Hepatocyte (in vitro differentiated cells): ENCODE data around the gene BOLA1.

Source experiments
- CTCF ChIP-seq: fragments of 200-600 bp; sonication (generic); IDR thresholded peaks from 2 replicates; pipeline ENCODE4 v1.5.1; 2016; ENCODE audit warnings: antibody characterized with exemption, mild to moderate bottlenecking; ENCODE audit not compliant: poor library complexity
- EZH2 ChIP-seq: fragments of 200-600 bp; sonication (generic); IDR thresholded peaks from 2 replicates; pipeline ENCODE4 v1.6.1; 2016; ENCODE audit warnings: antibody characterized with exemption, mild to moderate bottlenecking, borderline replicate concordance
- EZH2phosphoT487 ChIP-seq: fragments of 200-600 bp; sonication (generic); IDR thresholded peaks from one replicate; pipeline ENCODE4 v1.6.1; 2018; ENCODE audit warnings: antibody characterized with exemption, mild to moderate bottlenecking, low read depth, moderate library complexity; ENCODE audit not compliant: unreplicated experiment, severe bottlenecking

GRCh38 chr1:149917571-149918144 lies 18.3 kb downstream of the BOLA1 start, which contains the start of gene SV2A:
- TF ChIP-seq EZH2 (no peak), CTCF (no peak), EZH2phosphoT487 (no peak)
